ENCODE data around the gene DDA1.

- TF ChIP-seq EP300 (IDR thresholded peaks at IDR 0.05; ENCODE audit: low read length) (no peak), RFX5 (IDR thresholded peaks at IDR 0.05; ENCODE audit: low read depth, low read length) (no peak), POLR2A (conservative IDR thresholded peaks at IDR 0.05) (no peak), HDAC2 (IDR thresholded peaks at IDR 0.05) (no peak), TCF7L2 (IDR thresholded peaks at IDR 0.05; ENCODE audit: low read depth, low read length) (no peak), YY1 (IDR thresholded peaks at IDR 0.05; ENCODE audit: borderline replicate concordance in 1 of 3, control insufficient read depth in 1 of 3, extremely low read depth in 1 of 3, insufficient read depth in 3 of 3, insufficient read length in 1 of 3, insufficient replicate concordance in 2 of 3, low read depth in 1 of 3, low read length in 2 of 3) (no peak), ZSCAN29 (IDR thresholded peaks at IDR 0.05) (no peak), USF2 (CRISPR knock-in tag; IDR thresholded peaks at IDR 0.05) (no peak), POLR2AphosphoS5 (IDR thresholded peaks at IDR 0.05; ENCODE audit: control insufficient read depth, insufficient read depth, low read depth, low read length) (no peak), HSF4 (CRISPR knock-in tag; IDR thresholded peaks at IDR 0.05; ENCODE audit: borderline replicate concordance) (no peak)
Measured at GRCh38 chr19:17323964-17324332, 14.6 kb downstream of the DDA1 start.

All from K562 (cell line).